Naive thymus-derived CD4-positive, alpha-beta T cell (primary cell): Measurements from ENCODE around the gene RAPGEF3. TPM values are rescaled to one million over a fixed set of nuclear protein-coding genes. Genes with fewer than 3 reads are reported as not detected.

Source experiments
- ATAC-seq: fragments of 150-1000 bp; cut with Tn5 transposase; 2 replicates; pipeline ENCODE4 v1.10.0; 2021; ENCODE audit warnings: mild to moderate bottlenecking, moderate library complexity
- CTCF ChIA-PET: fragments of 350-600 bp; sonication (Branson Sonifier 250); formaldehyde crosslinking; loops from one replicate; lab custom pipeline; 2021; ENCODE audit warnings: antibody characterized with exemption; lab: Charles Lee
- POLR2A ChIA-PET: fragments of 350-600 bp; sonication (Branson Sonifier 250); formaldehyde crosslinking; loops from one replicate; lab custom pipeline; 2021; ENCODE audit warnings: antibody characterized with exemption, inconsistent platforms; lab: Charles Lee
- DNase-seq, 9 donors: peaks; one replicate each; pipeline versions ENCODE4 v3.0.0 to v3.0.0-alpha.2; 2020 to 2022; ENCODE audit warnings: mixed read lengths in 1 of 9
- H3K27ac ChIP-seq: one replicate; pipeline ENCODE4 v1.7.0; 2013; ENCODE audit warnings: mild to moderate bottlenecking, low read depth, low read length, moderate library complexity
- H3K27me3 ChIP-seq, 2 donors: one replicate each; pipeline ENCODE4 v1.7.0; 2013; ENCODE audit warnings: low read length in 2 of 2, mild to moderate bottlenecking in 2 of 2, moderate library complexity in 2 of 2; ENCODE audit not compliant: control insufficient read depth in 2 of 2, insufficient read depth in 2 of 2
- H3K36me3 ChIP-seq, 3 experiments: 1 replicate in 2 of 3; 2 replicates in 1 of 3; pipeline ENCODE4 v1.7.0; 2013; ENCODE audit warnings: low read length in 3 of 3, mild to moderate bottlenecking in 3 of 3, moderate library complexity in 1 of 3; ENCODE audit not compliant: insufficient read depth in 3 of 3, control insufficient read depth in 2 of 3
- H3K4me1 ChIP-seq, 2 donors: one replicate each; pipeline ENCODE4 v1.7.0; 2013; ENCODE audit warnings: low read length in 2 of 2, mild to moderate bottlenecking in 2 of 2, moderate library complexity in 1 of 2; ENCODE audit not compliant: control insufficient read depth in 2 of 2, insufficient read depth in 2 of 2
- H3K4me3 ChIP-seq: 2 replicates; pipeline ENCODE4 v1.7.0; 2013; ENCODE audit warnings: mild to moderate bottlenecking, low read length
- H3K9me3 ChIP-seq, 3 experiments: 1 replicate in 2 of 3; 2 replicates in 1 of 3; pipeline ENCODE4 v1.7.0; 2013; ENCODE audit warnings: low read length in 3 of 3; ENCODE audit not compliant: control insufficient read depth in 2 of 3
- H3K27ac Mint-ChIP-seq, 9 donors: one replicate each; pipeline ENCODE4 v1.8.0; 2020 to 2022; ENCODE audit warnings: mixed read lengths in 9 of 9, mild to moderate bottlenecking in 8 of 9, moderate library complexity in 5 of 9, inconsistent platforms in 2 of 9
- H3K27me3 Mint-ChIP-seq, 5 donors: one replicate each; pipeline ENCODE4 v1.8.0; 2021 to 2022; ENCODE audit warnings: mixed read lengths in 5 of 5, mild to moderate bottlenecking in 1 of 5
- H3K36me3 Mint-ChIP-seq, 5 donors: one replicate each; pipeline ENCODE4 v1.8.0; 2020 to 2022; ENCODE audit warnings: mixed read lengths in 5 of 5, mild to moderate bottlenecking in 3 of 5, inconsistent platforms in 1 of 5
- H3K4me1 Mint-ChIP-seq, 7 donors: one replicate each; pipeline ENCODE4 v1.8.0; 2020 to 2022; ENCODE audit warnings: mixed read lengths in 7 of 7, mild to moderate bottlenecking in 3 of 7, inconsistent platforms in 1 of 7
- H3K4me3 Mint-ChIP-seq, 10 donors: one replicate each; pipeline ENCODE4 v1.8.0; 2020 to 2022; ENCODE audit warnings: mild to moderate bottlenecking in 10 of 10, mixed read lengths in 10 of 10, moderate library complexity in 6 of 10, inconsistent platforms in 2 of 10
- H3K9me3 Mint-ChIP-seq, 11 donors: one replicate each; pipeline ENCODE4 v1.8.0; 2020 to 2022; ENCODE audit warnings: mixed read lengths in 11 of 11, mild to moderate bottlenecking in 4 of 11, inconsistent platforms in 1 of 11, moderate library complexity in 1 of 11
- intact Hi-C, 2 donors: fragments of 100-400 bp; cut with micrococcal nuclease; formaldehyde crosslinking; loops; one replicate each; pipeline ENCODE4 v1.15.1; 2023
- polyA plus RNA-seq, 2 donors: library from polyadenylated mRNA; unstranded; fragments of 300-500 nt; fragmentation: Illumina TruSeq; gene quantifications; one replicate each; pipeline ENCODE4 v1.2.3, GENCODE V29; 2021
- total RNA-seq, 6 experiments: library from RNA in 5 of 6; stranded (reverse) in 5 of 6; gene quantifications; 1 replicate in 5 of 6; 2 replicates in 1 of 6; pipeline ENCODE4 v1.2.3 and lab custom pipeline; 2021 to 2026

The RAPGEF3 gene
- total and polyA plus RNA-seq, 7 experiments from 2014 or later: 0.08 to 1.9 (median 0.82) TPM; not detected in 2

GRCh38 chr12:47772738-47773061 is 14.0 kb upstream of the RAPGEF3 start:
- Mint-ChIP-seq H3K27ac (peak overlapping the region; percentile 65 to 94 (median 78)), H3K27me3 (peaks cover 0 to 8% (median 0%) of the 10 kb centered on the region in 5 donors), H3K4me1 (peaks cover 3 to 41% (median 25%) of the 10 kb centered on the region in 7 donors), H3K4me3 (peak overlapping the region in 9 of 10 donors; percentile 79 to 94 (median 87)), H3K9me3 (peaks cover 0 to 2% (median 0%) of the 10 kb centered on the region in 11 donors), H3K36me3 (no peaks in the 10 kb centered on the region)
- peak overlapping the region; percentile 27 for H3K4me3 ChIP-seq
- POLR2A ChIA-PET: interaction anchor here (0.8 to 1.5 kb wide), 8 partner anchors 15 to 385 kb away, joined by 3 to 5 read pairs (median 3); partner anchors contain the start of gene ASB8
- CTCF ChIA-PET: interaction anchor here (0.6 to 18.2 kb wide), 10 partner anchors 13 to 1571 kb away, joined by 3 to 346 read pairs (median 3); no protein-coding TSS in a partner anchor
- intact Hi-C loops: loop anchor here (1.0 to 5.0 kb wide), 5 partner anchors 13 to 740 kb away; partner anchors contain the start of genes RAPGEF3 (in 1 of the 2) and RPAP3 (in 1 of the 2)
- H3K36me3 ChIP-seq: no peaks in the 10 kb centered on the region
- no peak overlapping the region for H3K27ac ChIP-seq
- DNase-seq (no peak), ATAC-seq (no peak)
- H3K27me3 ChIP-seq: no peaks in the 10 kb centered on the region
- H3K4me1 ChIP-seq: peaks cover 7 to 8% of the 10 kb centered on the region in 2 donors
- no peaks in the 10 kb centered on the region for H3K9me3 ChIP-seq

GRCh38 chr12:47772094-47772660 is 13.5 kb upstream of the RAPGEF3 start:
- H3K4me3 Mint-ChIP-seq: peak overlapping the region in 9 of 10 donors; percentile 79 to 94 (median 87)
- H3K27ac Mint-ChIP-seq: peak overlapping the region; percentile 65 to 94 (median 78)
- Histone ChIP-seq H3K27me3 (no peaks in the 10 kb centered on the region), H3K4me3 (no peak overlapping the region), H3K4me1 (peaks cover 7 to 8% of the 10 kb centered on the region in 2 donors), H3K27ac (no peak overlapping the region), H3K9me3 (no peaks in the 10 kb centered on the region), H3K36me3 (no peaks in the 10 kb centered on the region)
- ChIA-PET POLR2A (interaction anchor here (0.9 to 1.5 kb wide), 5 partner anchors 14 to 385 kb away, joined by 3 to 5 read pairs (median 4); partner anchors contain the start of gene ASB8), CTCF (interaction anchor here (0.6 to 18.2 kb wide), 9 partner anchors 9 to 1570 kb away, joined by 3 to 346 read pairs (median 3); no protein-coding TSS in a partner anchor)
- H3K9me3 Mint-ChIP-seq: peaks cover 0 to 2% (median 0%) of the 10 kb centered on the region in 11 donors
- H3K27me3 Mint-ChIP-seq: peaks cover 0 to 13% (median 0%) of the 10 kb centered on the region in 5 donors
- DNase-seq: no peak
- intact Hi-C loops: loop anchor here (2.0 to 5.0 kb wide), 2 partner anchors 13 to 740 kb away; partner anchors contain the start of gene RAPGEF3 (in 1 of the 2)
- peaks cover 0 to 42% (median 25%) of the 10 kb centered on the region in 7 donors for H3K4me1 Mint-ChIP-seq
- no peaks in the 10 kb centered on the region for H3K36me3 Mint-ChIP-seq
- ATAC-seq: no peak

GRCh38 chr12:47771304-47771703 is 12.6 kb upstream of the RAPGEF3 start:
- Mint-ChIP-seq H3K9me3 (peaks cover 0 to 2% (median 0%) of the 10 kb centered on the region in 11 donors), H3K36me3 (no peaks in the 10 kb centered on the region), H3K4me1 (peaks cover 0 to 36% (median 25%) of the 10 kb centered on the region in 7 donors), H3K4me3 (peak overlapping the region in 2 of 10 donors; percentile 29 to 65), H3K27me3 (peaks cover 0 to 14% (median 0%) of the 10 kb centered on the region in 5 donors), H3K27ac (peak overlapping the region in 1 of 9 donors; percentile 33)
- intact Hi-C loops: loop anchor here in 1 of 2 donors (5.0 kb wide), 1 partner anchor 739 kb away; no protein-coding TSS in a partner anchor
- CTCF ChIA-PET: interaction anchor here (0.7 to 18.2 kb wide), 6 partner anchors 9 to 76 kb away, joined by 3 to 346 read pairs (median 40); no protein-coding TSS in a partner anchor
- no peaks in the 10 kb centered on the region for H3K36me3 ChIP-seq
- H3K4me1 ChIP-seq: peaks cover 11 to 15% of the 10 kb centered on the region in 2 donors
- no peak overlapping the region for H3K4me3 ChIP-seq
- H3K27ac ChIP-seq: no peak overlapping the region
- H3K27me3 ChIP-seq: no peaks in the 10 kb centered on the region
- H3K9me3 ChIP-seq: no peaks in the 10 kb centered on the region
- DNase-seq (no peak), ATAC-seq (no peak)
- POLR2A ChIA-PET: interaction anchor here (1.6 kb wide), 1 partner anchor 9 kb away, joined by 3 read pairs; no protein-coding TSS in a partner anchor

- ChIA-PET CTCF (interaction anchor here (0.5 to 18.2 kb wide), 4 partner anchors 28 to 189 kb away, joined by 3 to 346 read pairs (median 40); no protein-coding TSS in a partner anchor), POLR2A (interaction anchor here (0.6 to 1.6 kb wide), 6 partner anchors 8 to 91 kb away, joined by 3 to 4 read pairs (median 3); partner anchors contain the start of gene ENDOU)
- Histone ChIP-seq H3K4me1 (peaks cover 11 to 17% of the 10 kb centered on the region in 2 donors), H3K9me3 (no peaks in the 10 kb centered on the region), H3K4me3 (no peak overlapping the region), H3K36me3 (no peaks in the 10 kb centered on the region), H3K27ac (no peak overlapping the region), H3K27me3 (no peaks in the 10 kb centered on the region)
- H3K36me3 Mint-ChIP-seq: no peaks in the 10 kb centered on the region
- DNase-seq (no peak), ATAC-seq (no peak)
- peaks cover 0 to 2% (median 0%) of the 10 kb centered on the region in 11 donors for H3K9me3 Mint-ChIP-seq
- intact Hi-C loops: loop anchor here in 1 of 2 donors (5.0 kb wide), 1 partner anchor 738 kb away; no protein-coding TSS in a partner anchor
- H3K27me3 Mint-ChIP-seq: peaks cover 0 to 17% (median 0%) of the 10 kb centered on the region in 5 donors
- H3K4me1 Mint-ChIP-seq: peaks cover 0 to 30% (median 24%) of the 10 kb centered on the region in 7 donors
- no peak overlapping the region for H3K4me3 Mint-ChIP-seq
- no peak overlapping the region for H3K27ac Mint-ChIP-seq
Observed at GRCh38 chr12:47770086-47770726, 11.5 kb upstream of the RAPGEF3 start.

- no peak overlapping the region for H3K4me3 ChIP-seq
- Mint-ChIP-seq H3K9me3 (peaks cover 0 to 2% (median 0%) of the 10 kb centered on the region in 11 donors), H3K36me3 (no peaks in the 10 kb centered on the region), H3K27ac (no peak overlapping the region), H3K4me3 (no peak overlapping the region), H3K27me3 (peaks cover 0 to 17% (median 0%) of the 10 kb centered on the region in 5 donors), H3K4me1 (peaks cover 0 to 26% (median 17%) of the 10 kb centered on the region in 7 donors)
- H3K9me3 ChIP-seq: no peaks in the 10 kb centered on the region
- ChIA-PET CTCF (interaction anchor here (0.9 to 18.2 kb wide), 7 partner anchors 9 to 69 kb away, joined by 3 to 346 read pairs (median 4); no protein-coding TSS in a partner anchor), POLR2A (interaction anchor here (0.6 to 1.6 kb wide), 8 partner anchors 7 to 91 kb away, joined by 3 to 4 read pairs (median 3); partner anchors contain the start of gene ENDOU)
- no peaks in the 10 kb centered on the region for H3K27me3 ChIP-seq
- no peaks in the 10 kb centered on the region for H3K36me3 ChIP-seq
- H3K4me1 ChIP-seq: peaks cover 11 to 17% of the 10 kb centered on the region in 2 donors
- ATAC-seq (no peak), DNase-seq (no peak)
- no peak overlapping the region for H3K27ac ChIP-seq
- intact Hi-C loops: loop anchor here (5.0 kb wide), 2 partner anchors 117 to 737 kb away; no protein-coding TSS in a partner anchor
Observed at GRCh38 chr12:47769234-47770085, 10.8 kb upstream of the RAPGEF3 start.
